GM12801 (cell line): ENCODE measurements around the gene GPR63.

Experiments used
- TF ChIP-seq, protein P1 (sequence below): IDR thresholded peaks from one replicate; pipeline ENCODE4 v1.5.1; 2011; ENCODE audit warnings: control low read depth; ENCODE audit not compliant: insufficient read length; ENCODE audit errors: extremely low read depth

Gene GPR63

GRCh38 chr6:96783307-96783706 lies 54.0 kb downstream of the GPR63 start:
- TF ChIP-seq, protein P1, sequence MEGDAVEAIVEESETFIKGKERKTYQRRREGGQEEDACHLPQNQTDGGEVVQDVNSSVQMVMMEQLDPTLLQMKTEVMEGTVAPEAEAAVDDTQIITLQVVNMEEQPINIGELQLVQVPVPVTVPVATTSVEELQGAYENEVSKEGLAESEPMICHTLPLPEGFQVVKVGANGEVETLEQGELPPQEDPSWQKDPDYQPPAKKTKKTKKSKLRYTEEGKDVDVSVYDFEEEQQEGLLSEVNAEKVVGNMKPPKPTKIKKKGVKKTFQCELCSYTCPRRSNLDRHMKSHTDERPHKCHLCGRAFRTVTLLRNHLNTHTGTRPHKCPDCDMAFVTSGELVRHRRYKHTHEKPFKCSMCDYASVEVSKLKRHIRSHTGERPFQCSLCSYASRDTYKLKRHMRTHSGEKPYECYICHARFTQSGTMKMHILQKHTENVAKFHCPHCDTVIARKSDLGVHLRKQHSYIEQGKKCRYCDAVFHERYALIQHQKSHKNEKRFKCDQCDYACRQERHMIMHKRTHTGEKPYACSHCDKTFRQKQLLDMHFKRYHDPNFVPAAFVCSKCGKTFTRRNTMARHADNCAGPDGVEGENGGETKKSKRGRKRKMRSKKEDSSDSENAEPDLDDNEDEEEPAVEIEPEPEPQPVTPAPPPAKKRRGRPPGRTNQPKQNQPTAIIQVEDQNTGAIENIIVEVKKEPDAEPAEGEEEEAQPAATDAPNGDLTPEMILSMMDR: no peak

- TF ChIP-seq, protein P1: no peak
Observed at GRCh38 chr6:96781557-96781956, 55.7 kb downstream of the GPR63 start.

- TF ChIP-seq, protein P1: no peak
Observed at GRCh38 chr6:96777113-96777512, 60.2 kb downstream of the GPR63 start.

DNA sequence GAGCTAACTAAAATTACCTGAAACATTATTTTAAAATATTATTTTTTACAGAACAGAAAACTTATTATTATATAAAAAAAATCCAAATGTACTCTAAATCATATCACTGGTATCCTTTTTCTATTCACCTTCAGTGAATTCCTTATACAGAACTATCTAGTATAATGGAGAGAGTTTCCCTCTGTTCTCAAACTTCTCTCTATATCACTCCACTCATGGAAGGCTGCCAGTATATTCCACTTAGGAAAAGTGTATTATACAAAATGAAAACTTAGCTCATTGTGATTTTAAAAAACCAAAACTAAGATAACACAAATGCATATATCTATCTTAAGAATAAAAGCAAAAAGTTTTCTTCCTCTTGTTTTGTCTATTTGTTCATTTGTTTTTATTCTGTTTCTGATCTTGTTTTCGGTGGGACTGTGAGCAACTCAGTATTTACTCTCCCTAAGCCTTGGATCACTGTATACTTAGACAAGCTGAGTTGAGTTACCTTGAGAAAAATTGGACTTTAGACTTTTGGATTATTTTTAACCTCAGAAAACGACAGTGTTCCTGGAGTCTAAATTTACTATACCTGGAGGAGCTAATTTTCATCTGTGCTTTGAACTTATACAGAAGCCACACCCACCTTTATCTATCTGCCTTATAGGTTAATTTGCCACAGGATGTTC lies 61.4 kb downstream of the GPR63 start:
- TF ChIP-seq, protein P1: no peak

- TF ChIP-seq, protein P1: no peak
Observed at GRCh38 chr6:96766769-96767168, 70.5 kb downstream of the GPR63 start.

DNA sequence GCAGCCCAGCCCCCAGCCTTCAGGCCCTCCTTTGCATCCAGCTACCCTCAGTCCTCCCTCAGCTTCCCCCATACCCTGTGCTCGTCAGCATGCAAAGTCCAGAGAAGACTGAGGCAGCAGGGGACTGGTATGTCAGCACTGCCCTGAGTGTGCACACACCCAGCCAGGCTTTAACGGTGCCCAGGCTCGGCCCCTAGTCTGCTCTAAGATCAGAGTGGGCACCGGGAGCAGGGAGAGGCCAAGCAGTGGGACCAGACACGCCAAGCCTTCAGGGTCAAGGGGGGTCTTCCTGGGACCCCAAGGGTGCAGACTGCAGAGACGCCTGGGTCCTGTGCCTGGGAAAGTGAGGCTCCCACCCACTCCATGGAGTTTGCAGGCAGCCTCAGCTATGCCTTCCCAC lies 74.7 kb downstream of the GPR63 start:
- TF ChIP-seq, protein P1: no peak

DNA sequence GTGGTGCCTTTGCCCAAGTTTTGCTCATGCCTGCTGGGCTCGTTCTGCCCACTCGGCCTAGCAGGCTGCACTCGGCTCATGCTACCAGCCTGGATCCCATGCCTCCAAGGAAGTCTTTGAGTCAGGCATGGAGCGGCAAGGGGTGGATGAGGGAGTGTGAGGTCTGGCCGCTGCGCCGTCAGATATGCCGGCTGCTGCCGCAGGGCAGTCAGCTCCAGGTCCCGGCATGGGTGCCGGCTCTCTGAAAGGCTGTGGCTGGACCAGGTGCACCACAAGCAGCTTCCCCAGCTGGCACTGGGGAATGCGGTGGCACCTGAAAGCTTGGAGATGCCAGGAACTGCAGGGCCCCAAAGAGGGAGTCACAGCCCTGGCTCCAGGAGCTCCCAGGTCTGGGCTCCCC lies 75.5 kb downstream of the GPR63 start:
- TF ChIP-seq, protein P1: no peak
